ENCODE measurements around the gene OGFOD2.

DNA sequence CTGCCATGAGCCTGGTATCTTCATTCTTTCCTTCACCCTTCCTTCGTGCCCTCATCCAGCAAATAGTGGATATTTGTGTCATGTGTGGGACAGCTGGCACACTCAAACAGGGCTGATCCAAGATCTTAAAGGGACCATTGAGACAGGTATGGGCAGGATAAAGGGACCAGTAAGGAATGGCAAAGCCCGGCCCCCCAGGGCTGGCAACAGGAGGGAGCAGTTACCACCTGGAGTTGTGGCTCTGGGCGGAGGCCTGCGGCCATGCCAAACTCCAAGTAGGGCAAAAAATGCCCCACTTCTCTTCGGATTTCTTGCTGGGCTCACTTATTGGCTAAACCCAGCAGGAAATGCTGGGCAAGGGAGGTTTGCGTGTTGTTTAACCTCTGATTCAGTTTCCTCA is 2.1 kb downstream of the OGFOD2 start:
- TF ChIP-seq, protein P1, sequence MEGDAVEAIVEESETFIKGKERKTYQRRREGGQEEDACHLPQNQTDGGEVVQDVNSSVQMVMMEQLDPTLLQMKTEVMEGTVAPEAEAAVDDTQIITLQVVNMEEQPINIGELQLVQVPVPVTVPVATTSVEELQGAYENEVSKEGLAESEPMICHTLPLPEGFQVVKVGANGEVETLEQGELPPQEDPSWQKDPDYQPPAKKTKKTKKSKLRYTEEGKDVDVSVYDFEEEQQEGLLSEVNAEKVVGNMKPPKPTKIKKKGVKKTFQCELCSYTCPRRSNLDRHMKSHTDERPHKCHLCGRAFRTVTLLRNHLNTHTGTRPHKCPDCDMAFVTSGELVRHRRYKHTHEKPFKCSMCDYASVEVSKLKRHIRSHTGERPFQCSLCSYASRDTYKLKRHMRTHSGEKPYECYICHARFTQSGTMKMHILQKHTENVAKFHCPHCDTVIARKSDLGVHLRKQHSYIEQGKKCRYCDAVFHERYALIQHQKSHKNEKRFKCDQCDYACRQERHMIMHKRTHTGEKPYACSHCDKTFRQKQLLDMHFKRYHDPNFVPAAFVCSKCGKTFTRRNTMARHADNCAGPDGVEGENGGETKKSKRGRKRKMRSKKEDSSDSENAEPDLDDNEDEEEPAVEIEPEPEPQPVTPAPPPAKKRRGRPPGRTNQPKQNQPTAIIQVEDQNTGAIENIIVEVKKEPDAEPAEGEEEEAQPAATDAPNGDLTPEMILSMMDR (IDR thresholded peaks at IDR 0.05; ENCODE audit: low read length): no peak
- TF ChIP-seq EZH2 (optimal IDR thresholded peaks at IDR 0.05; ENCODE audit: low read depth, low read length): no peak

All from MM.1S (cell line).